ENCODE measurements around the gene TBX18.

DNA sequence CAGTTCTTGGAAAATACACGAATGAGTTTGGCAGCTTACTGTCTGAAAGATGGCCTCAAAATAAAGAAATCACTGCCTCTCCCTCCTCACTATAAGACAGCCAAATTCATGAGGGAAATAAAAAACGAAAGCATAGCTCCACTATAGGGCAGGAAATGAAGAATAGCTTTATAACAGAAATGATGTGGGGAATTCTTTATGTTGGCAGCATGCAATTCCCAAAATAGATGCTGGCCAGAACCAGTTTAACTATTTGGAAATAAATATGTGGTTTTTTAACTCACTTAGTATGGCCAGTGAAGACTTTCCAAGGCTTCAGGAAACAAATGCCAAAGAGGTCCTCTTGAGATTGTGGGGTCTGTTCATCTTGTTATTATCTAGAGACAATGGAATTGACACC, 100.5 kb downstream of the TBX18 start:
- TF ChIP-seq TAF1 (IDR thresholded peaks at IDR 0.05; ENCODE audit: borderline replicate concordance, low read depth, low read length) (no peak), POLR2A (IDR thresholded peaks at IDR 0.05; ENCODE audit: low read depth, low read length) (no peak)
